NCI-H82 treated with DMSO at 0.1 percent for 48 hours (cell line): ENCODE results near the gene KATNIP.
A peak's percentile ranks its signal among the peaks of the same experiment; 100 is the strongest.

Experiments used
- DNase-seq: peaks from one replicate; lab custom pipeline; 2025; ENCODE audit not compliant: unreplicated experiment; lab: John Stamatoyannopoulos, UW

Gene KATNIP

DNA sequence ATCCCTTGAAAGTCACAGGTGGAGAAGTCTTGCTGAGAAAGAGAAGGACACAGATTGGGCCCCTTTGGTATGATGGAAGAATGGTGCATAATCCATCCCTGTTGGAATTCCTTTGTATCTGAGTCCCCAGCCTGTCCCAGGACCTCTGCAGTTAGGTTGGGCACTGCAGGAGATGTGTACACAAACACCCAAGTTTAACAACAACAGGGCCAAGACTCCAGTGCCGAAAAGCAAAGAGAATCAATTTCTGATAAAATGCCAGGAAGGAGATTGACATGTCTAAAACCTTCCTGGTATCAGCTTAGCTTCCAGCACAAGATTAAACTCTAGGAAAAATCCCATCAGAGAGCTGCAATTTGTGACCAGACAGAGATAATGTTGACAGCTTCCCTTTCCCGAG lies 32.9 kb downstream of the KATNIP start:
- DNase-seq = peak; percentile 49

DNA sequence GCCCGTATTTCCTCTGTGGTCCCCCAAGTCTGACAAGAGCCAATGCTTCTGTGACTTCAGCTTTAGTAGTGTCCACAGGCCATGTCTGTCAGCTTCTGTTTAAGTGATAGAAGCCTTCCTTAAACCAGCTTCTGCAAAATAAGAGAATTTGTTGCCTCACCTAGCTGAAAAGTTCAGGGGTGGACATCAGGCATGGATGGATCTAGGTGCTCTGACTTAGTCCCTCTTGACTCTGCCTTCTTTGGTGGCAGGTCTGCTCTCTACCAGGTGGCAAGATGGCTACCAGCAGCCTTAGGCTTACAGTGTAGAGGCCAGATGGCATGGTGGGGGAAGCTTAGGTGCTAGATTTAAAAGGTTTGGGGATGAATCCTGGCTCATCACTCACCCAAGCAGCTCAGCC lies 33.7 kb downstream of the KATNIP start:
- DNase-seq = peak; percentile 40

DNA sequence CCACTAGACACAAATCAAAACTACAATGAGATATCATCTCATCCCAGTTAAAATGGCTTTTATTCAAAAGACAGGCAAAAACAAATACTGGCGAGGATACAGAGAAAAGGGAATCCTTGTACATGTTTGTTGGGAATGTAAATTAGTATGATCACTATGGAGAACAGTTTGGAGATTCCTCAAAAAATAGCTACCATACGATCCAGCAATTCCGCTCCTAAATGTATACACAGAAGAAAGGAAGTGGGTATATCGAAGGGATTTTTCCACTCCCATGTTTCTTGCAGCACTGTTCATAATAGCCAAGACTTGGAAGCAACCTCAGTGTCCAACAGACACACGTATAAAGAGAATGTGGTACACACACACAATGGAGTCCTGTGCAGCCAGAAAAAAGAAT lies 35.3 kb downstream of the KATNIP start:
- DNase-seq = no peak

DNA sequence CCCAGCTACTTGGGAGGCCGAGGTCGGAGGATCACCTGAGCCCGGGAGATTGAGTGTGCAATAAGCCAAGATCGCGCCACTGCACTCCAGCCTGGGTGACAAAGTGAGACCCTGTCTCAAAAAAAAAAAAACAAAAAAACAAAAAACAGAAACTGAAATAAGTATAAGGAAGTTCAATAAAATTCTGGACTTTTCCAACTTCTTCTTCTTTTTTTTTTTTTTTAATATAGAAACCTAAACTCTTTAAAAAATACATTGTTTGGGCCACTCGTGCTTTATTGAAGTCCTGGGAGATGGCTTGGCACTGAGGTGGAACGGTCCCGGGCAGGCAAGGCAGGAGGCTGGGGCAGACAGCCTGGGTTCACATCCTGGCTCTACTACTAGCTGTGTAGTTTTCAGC lies 36.8 kb downstream of the KATNIP start:
- no peak for DNase-seq

DNA sequence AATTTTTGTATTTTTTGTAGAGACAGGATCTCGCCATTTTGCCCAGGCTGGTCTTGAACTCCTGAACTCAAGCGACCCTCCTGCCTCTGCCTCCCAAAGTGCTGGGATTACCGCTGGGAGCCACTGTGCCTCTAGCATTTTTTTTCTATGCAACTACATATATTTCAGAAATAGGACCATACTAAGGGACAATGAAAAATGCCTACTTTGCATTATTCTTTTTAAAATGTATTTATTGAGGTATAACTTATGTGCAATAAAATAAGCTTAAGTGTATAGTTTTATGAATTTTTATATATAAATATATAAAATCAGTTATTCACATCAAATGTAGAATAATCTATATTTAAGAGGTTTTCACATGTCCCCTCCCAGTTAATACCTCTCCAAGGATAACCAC lies 38.1 kb downstream of the KATNIP start:
- no peak for DNase-seq

DNA sequence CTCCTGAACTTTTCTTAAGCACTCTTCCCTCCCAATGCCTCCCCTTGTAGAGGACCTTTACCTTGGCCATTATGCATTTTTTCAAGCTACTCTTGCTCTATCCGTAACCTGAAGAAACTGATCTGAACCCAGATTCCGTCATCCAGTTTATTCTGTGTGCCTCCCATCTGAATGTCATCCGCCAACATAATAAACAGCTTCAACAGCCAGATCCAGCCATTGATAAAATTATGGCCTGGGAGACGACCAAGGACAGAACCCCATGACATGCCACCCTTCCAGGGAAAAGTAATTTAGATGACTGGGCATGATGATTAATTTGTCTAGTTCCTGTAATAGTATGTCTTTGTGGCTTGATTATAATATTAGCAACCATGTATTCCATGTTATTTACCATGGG lies 41.9 kb downstream of the KATNIP start:
- no peak for DNase-seq

DNA sequence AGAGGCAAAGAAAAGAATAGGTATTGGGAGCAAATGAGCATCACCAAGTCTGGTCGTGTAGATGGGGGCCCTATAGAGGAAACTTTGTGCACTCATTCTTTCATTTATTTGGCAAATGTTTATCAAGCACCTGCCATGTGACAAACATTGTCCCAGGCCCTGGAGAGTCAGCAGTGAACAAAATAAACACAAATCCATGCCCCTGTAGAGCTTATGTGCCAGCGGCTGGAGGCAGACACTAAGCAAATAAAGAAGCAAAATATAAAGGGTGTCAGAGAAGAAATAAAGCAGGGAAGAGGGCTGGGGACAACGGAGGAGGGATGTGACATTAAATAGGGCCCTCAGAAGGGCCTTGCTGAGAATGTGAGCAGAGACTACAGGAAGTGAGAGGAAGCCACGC lies 45.5 kb downstream of the KATNIP start:
- no peak for DNase-seq

DNA sequence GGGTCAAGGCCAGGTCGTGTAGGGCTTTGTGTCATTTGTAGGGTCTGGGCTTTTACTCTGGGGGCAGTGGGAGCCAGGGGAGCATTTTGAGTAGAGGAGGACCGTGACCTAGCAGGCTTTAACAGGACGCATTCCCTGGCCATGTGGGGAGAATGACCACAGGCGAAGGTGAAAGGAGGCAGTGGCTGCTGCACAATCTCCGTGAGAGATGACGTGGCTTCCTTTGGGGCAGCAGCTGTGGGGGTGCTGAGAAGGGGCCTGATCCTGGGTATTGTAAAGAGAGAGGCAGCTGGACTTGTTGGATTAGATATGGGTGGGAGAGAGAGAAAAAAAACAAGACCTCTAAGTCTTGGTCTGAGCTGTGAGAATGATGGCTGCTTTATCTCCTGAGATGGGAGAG lies 46.0 kb downstream of the KATNIP start:
- DNase-seq = peak; percentile 80

DNA sequence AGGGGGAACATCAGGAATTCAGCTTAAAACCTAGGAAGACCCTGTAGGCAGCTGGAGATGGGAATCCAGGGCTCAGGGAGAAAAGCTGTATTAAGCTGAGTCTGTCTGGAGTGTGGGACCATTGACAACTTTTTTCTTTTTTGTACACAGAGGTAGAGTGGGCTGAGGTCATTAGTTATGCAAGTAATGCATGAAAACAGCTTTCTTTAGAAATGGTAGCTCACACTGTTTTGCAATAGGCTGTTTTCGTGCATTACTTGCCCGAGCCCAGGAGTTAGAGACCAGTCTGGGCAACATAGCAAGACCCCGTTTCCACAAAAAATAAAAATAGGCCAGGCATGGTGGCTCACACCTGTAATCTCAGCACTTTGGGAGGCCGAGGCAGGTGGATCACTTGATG lies 46.5 kb downstream of the KATNIP start:
- DNase-seq = no peak

DNA sequence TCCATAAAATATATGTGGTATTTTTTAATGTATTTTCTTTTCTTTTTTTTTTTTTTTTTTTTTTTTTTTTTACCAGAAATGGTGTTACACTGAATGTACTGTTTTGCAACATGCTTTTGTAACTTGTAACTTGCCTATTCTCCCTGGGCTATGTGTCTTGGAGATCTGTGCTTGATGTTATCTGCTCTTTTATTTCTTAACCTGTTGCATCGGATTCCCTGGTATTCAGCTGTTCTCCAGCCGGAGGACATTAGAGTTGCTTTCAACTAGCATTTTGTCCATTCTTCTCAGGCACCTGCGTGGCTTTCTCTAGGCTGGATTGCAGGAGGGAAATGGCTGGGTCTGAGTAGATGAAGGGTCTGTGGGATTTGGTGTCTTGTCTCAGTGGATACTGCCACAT lies 47.4 kb downstream of the KATNIP start:
- DNase-seq = no peak

DNA sequence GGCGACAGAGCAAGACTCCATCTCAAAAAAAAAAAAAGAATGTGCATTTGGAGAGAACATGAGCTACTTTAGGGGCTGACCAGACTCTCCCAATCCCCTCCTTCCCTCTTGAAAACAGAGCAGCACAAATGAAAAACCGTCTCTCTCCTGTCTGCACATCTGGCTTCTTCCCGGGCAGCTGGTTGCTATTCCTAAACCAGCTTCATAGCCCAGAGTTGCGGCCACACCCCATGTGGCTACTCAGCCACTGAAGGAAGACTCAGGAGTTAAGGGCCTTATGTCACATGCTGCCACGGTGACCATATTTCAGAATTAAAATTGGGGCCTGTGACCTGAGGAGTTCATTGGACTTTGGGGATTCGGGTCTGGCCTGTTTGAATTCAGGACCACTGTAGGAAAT lies 48.3 kb downstream of the KATNIP start:
- DNase-seq = no peak

DNA sequence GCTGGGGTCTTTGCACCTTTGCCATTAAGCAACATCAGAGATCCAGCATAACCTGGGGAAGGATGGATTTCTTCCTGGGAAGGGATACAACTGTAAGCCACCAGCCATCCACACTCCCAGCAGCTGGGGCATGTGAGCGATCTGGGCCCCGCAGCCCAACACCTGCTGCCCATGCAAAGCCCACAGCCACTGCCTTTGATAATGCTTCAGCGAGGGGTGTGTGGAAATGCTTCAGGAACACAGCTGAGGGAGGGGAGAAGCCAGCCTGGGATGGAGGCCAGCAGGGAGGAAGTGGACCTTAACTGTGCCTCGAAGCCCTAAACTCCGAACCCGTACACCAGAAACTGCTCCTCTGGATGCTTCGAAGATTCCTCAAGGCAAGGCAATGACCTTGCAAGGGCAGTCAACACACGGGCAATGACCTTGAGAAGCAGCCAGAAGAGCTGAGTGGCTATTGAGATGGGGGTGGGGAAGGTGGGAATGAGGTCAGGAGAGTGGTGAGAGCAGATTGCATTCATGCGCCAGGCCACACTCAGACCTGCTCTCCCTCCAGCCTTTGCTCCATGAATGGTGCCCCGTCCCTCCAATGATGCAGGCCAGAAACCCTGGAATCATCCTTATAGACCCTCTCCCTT lies 49.1 kb downstream of the KATNIP start:
- DNase-seq = no peak

DNA sequence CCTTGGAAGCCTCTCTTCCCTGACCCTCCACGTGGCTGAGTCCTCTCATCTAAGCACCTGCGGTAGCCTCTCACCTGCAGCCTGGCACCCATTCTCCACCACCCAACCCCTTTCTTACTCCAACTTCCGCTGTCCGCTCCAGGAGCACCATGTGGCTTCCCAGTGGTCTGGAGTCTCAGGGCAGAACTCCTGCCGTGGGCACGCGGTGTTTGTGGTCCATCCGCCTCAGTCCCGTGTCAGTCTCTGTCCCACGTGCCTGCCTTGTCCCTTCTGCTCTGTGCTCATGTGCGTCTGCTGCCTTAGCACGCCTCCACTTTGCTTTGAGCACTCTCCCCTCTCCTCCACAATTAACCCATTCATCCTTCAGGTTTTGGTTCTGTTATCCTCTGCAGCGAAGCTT lies 49.7 kb downstream of the KATNIP start:
- no peak for DNase-seq
